GM12865 (cell line): ENCODE data around the gene ZNF777.

Experiments
- DNase-seq: peaks from one replicate; pipeline ENCODE4 v3.0.0; 2010; ENCODE audit warnings: low read depth
- H3K4me3 ChIP-seq: 2 replicates; pipeline ENCODE4 v1.5.1; 2011; ENCODE audit warnings: mild to moderate bottlenecking, low read depth, low read length, control low read depth
- CTCF ChIP-seq: IDR thresholded peaks from 2 replicates; pipeline ENCODE4 v1.5.1; 2011; ENCODE audit warnings: low read length, control low read depth, low read depth, inconsistent platforms; ENCODE audit not compliant: insufficient read depth; ENCODE audit errors: missing control alignments

The ZNF777 gene

GRCh38 chr7:149493366-149493765, 32.5 kb upstream of the ZNF777 start:
- DNase-seq: no peak
- no peak overlapping the region for H3K4me3 ChIP-seq
- TF ChIP-seq CTCF: no peak

- no peak overlapping the region for H3K4me3 ChIP-seq
- no peak for TF ChIP-seq CTCF
- DNase-seq: no peak
Observed at GRCh38 chr7:149490083-149490760, 29.4 kb upstream of the ZNF777 start.

GRCh38 chr7:149489391-149490024, 28.6 kb upstream of the ZNF777 start:
- H3K4me3 ChIP-seq: no peak overlapping the region
- no peak for TF ChIP-seq CTCF
- DNase-seq: no peak

GRCh38 chr7:149479568-149479967, 18.7 kb upstream of the ZNF777 start:
- H3K4me3 ChIP-seq: no peak overlapping the region
- TF ChIP-seq CTCF: no peak
- no peak for DNase-seq

- no peak overlapping the region for H3K4me3 ChIP-seq
- DNase-seq: no peak
- TF ChIP-seq CTCF: no peak
Observed at GRCh38 chr7:149478754-149479153, 17.9 kb upstream of the ZNF777 start.

GRCh38 chr7:149477494-149478443, 16.9 kb upstream of the ZNF777 start:
- DNase-seq: no peak
- no peak overlapping the region for H3K4me3 ChIP-seq
- no peak for TF ChIP-seq CTCF
